ENCODE data around the gene ARL14EPL. TPM values are rescaled to one million over a fixed set of nuclear protein-coding genes. Genes with fewer than 3 reads are reported as not detected.

Gene ARL14EPL
- not detected for total RNA-seq

- peak; percentile 55 for ATAC-seq
Observed at GRCh38 chr5:116032094-116032517, at the start of gene ARL14EPL. Gene ARL14EPL, plus strand, starts transcription at chr5:116032472. Its CDS starts 18,994 bp downstream, at chr5:116051466.

DNA sequence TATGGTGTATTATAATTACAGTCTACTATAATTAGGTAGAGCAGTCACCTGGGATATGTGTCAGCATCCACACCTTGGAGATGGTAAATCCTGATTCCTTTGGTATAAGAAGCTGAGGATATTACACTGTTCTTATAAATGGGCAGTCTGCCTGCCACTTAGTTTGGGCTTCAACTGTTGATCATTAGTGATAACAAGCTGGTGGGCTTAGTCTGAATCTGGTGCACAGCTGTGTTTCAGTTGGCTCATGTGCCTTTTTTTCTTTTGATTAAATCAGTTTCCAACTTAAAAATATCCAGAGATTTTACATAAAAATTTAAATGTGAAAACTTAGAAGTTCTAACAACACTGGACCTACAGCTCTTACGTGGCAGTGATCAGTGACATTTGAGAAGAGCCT is 48.8 kb upstream of the ARL14EPL start:
- ATAC-seq: no peak

DNA sequence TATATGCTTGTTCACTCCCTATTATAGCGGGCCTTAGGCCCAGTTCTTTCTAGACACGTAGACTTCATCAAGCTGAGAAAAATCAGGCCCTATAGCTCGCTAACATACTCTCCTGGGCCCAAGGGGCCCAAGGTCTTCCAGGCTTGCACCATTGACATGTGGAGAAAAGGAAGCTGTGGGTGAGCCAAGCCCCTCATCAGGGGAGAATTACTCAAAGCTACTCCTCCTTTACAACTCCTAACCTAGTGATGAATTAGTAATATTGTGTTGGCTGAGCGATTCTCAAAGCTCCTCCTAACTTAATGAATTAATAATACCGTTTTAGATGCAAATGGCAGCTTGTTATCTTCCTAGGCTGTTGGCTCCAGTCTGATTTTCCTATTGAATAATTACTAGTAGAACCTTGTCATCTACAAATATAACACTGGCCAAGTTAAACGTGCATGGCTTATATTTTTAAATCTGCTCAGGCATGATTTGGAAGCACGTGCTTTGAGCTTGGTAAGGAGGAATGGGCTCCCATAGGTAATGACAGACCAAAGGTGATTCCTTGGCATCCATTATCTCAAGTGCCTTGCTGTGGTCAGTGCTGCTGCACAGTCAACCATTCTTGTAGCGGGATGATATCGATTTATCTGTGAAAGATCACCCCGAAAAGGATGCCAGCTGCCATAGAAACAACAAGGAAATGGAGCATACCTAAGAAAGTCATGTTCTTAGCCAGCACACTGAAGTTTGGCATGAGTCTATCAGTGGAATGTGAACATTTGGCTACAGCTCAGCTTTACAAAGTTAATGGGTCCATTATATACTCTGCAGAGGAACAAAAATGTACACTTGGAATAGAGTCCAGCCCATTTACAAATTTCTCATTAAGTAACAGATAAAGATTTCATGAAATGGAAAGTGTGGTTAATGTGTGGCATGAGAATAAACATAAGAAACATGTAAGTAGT is 46.2 kb upstream of the ARL14EPL start:
- no peak for ATAC-seq

GRCh38 chr5:115988002-115988401 is 44.3 kb upstream of the ARL14EPL start:
- ATAC-seq: no peak

DNA sequence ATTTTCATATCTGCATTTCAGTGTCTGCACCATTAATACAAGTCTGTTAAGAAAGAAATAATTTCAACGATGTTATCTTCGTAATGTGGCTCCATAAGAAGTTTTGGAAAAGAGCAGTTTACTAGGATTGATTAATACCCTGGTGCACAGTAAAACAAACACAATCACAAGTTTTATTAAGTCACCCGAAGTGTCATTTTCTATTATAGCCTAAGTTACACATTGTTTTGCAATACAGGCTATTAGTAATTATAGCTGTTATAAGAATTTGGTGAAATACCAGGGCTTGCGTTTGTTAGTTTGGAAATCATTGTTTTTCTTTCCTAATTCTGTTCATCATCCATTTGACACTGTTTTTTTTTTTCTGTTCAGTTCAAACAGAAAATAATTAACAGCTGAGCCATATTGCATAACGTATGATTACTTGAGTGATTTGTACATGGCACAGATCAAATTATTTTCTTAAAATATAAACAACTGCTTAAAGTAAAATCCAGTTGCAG is 39.4 kb upstream of the ARL14EPL start:
- no peak for ATAC-seq

DNA sequence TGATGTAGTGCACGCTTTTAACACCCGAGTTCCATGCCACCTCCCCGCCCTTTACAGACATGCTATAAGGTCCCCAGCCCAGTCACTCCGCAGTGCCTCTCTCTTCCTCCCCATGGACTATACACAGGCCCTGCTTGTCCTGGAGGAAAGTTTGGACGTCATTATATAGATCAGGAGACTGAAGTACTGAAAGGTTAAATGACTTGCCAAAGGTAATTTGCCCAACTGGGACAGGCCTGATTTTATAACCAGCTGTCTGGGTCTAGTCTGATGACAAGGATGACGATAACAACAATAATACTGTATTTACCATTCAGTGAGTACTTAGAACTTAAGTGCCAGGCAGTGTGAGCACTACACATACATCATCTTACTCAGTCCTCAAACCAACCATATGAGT is 36.9 kb upstream of the ARL14EPL start:
- ATAC-seq: no peak

DNA sequence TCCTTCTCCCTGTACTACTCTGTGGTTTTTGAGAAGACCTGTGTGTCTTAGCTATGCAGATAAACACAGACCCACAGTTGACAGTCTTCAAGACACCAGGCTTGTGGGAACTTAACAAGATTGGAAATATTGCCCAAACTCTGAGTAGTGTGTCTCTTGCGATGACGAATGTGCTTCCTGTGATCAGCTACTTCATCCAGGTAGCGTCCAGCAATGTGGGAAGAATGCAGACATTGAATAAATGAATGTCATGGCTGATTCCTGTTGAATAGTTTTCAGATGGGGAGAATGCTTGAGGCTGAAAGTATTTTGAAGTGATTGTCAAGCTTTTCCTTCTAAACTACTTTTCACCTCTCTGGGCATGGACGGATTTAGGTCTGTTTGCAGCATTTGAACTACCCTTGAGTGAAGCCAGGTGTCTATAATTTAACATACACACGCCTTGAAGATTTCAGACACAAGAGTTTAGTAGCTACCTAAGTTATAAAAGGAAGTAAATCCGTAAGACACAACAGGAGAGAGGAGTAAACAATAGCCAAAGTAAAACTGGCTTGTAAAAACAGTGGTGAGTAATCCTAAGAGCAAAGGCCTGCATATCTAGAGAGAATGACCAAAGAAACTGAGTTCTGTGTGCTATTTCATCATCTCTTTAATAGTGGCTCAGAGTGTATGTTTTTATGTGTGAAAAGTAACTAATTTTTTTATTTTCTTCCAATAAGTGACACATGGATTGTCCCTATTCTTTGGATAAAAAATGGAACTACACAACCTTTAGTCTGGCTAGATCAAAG is 30.0 kb upstream of the ARL14EPL start:
- no peak for ATAC-seq

DNA sequence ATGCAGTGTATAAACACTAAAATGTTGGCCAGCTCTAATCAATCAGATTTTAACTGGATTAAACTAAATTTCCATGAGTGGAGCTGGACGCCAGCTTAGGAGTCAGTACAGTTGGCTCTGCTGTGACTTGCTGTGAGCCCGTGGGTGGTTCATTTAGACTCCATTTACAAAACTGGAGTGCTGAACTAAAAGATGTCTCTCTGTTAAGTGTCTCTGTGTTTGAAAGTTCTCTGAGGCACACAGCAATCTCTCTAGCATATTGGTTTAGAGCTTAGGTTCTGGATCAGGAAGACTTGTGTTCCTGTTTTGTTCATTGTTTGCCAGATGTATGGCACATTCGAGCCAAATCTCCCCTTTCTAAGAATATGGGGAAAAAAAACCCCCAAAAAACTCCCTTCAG is 28.0 kb upstream of the ARL14EPL start:
- ATAC-seq: no peak

- no peak for ATAC-seq
Observed at GRCh38 chr5:116009806-116010205, 22.5 kb upstream of the ARL14EPL start.

- no peak for ATAC-seq
Observed at GRCh38 chr5:116011046-116011445, 21.2 kb upstream of the ARL14EPL start.

GRCh38 chr5:116013207-116013785 is 19.0 kb upstream of the ARL14EPL start:
- ATAC-seq: no peak

DNA sequence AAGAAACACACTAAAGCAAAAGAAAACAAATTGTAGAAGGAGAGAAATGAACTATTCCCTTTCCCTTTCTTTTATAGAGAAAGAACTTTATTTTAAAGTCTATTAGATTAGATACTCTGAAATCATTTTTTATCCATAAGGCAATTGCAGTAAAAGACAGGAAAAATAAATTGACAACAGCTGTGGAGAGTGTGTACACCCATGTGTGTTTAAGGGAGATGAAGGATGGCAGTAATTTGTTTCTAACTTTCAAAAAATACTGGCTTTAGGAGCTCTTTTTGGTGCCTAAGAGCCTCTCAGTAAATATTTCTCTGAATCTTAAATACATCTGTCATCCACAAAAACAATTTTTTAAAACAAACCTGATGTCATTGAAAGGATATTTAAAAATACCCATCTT is 18.3 kb upstream of the ARL14EPL start:
- no peak for ATAC-seq

DNA sequence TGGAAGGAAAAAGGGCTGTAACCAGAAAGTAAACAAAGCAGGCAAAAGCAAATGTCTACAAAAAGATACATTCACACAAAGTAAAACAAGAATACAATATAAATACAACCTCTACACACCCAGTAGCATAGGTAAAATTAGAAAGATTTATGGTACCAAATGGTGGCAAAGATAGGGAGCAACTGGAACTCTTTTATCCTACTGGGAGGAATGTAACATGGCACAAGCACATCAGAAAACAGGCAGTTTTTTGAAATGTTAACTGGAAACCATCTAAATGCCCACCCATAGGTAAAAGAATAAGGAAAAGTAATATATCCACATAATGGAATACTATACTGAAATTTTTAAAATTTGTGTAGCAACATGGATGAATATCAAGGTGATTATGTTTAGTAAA is 8.7 kb upstream of the ARL14EPL start:
- no peak for ATAC-seq

DNA sequence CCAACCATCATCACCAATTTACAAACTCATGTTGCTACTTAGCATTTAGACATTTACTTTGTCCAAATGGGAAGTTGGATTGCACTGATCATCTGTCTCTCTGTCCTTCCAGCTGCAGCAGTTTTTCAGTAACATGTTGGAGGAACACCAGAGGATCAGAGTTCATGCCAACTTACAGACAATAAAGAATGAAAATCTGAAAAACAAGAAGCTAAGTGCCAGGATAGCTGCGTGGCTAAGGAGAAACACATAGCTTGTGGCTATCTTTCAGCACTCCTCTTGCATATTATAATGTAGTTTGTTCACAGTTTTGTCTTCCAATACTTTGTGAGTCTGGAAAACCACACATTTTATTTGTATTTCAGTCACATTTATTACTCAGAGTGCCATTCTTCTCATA is 6.4 kb upstream of the ARL14EPL start:
- ATAC-seq: no peak

GRCh38 chr5:116032991-116033390 is 719 bp downstream of the ARL14EPL start:
- ATAC-seq: no peak

GRCh38 chr5:116035123-116035522 is 2.9 kb downstream of the ARL14EPL start:
- ATAC-seq: no peak

- no peak for ATAC-seq
Observed at GRCh38 chr5:116037236-116037822, 5.1 kb downstream of the ARL14EPL start.

GRCh38 chr5:116038817-116039216 is 6.5 kb downstream of the ARL14EPL start:
- ATAC-seq: peak; percentile 38

GRCh38 chr5:116042375-116042774 is 10.1 kb downstream of the ARL14EPL start:
- no peak for ATAC-seq

- no peak for ATAC-seq
Observed at GRCh38 chr5:116044073-116044472, 11.8 kb downstream of the ARL14EPL start.

DNA sequence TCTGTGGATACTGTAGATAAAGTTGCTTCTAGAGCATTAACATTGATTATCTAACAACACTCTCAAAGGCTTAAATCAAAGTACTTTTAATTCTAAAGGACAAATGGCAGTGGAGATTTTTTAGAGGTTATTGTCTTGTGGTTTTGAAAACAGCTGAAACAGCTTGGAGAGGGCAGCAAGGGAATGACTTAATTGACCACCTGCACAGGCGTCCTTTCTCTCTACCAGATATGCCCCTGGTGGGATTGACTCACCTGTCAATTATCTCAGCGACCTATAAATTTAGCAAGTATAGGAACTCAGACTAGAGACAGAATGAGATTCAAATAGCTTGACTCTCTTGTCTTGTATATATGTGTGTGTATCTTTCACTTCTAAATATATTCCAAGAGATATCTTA is 13.5 kb downstream of the ARL14EPL start:
- no peak for ATAC-seq

- ATAC-seq: no peak
Observed at GRCh38 chr5:116046261-116046660, 14.0 kb downstream of the ARL14EPL start.

DNA sequence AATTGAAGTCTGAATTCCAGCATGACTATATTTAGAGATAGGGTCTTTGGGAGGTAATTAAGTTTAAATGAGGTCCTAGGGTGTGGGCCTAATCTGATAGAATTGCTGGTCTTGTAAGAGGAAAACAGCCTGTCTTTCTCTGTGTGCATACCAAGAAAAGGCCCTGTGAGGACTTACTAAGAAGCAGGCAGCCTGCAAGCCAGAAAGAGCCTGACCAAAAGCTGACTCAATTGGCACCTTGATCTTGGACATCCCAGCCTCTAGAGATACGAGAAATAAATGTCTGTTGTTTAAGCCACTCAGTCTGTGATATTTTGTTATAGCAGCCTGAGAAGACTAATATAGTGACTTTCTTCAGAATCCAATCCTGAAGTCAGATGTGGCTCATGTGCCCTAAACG is 14.6 kb downstream of the ARL14EPL start:
- no peak for ATAC-seq
